Keratinocyte (primary cell): Measurements from ENCODE around the gene ELK3. TPM values are rescaled to one million over a fixed set of nuclear protein-coding genes. Genes with fewer than 3 reads are reported as not detected.

Source experiments
- DNase-seq: peaks from one replicate; pipeline ENCODE4 v3.0.0-alpha.2; 2011; ENCODE audit warnings: low read depth, missing footprints, low spot score
- FAIRE-seq: peaks from 2 replicates; lab custom pipeline; 2011; peaks lifted over from hg19 to GRCh38; lab: Jason Lieb, UNC
- H2AFZ ChIP-seq: 2 replicates; pipeline ENCODE4 v1.6.0; 2012; ENCODE audit warnings: low read length, control low read depth, inconsistent platforms; ENCODE audit not compliant: control insufficient read depth
- H3K27ac ChIP-seq: 2 replicates; pipeline ENCODE4 v1.5.1; 2011; ENCODE audit warnings: low read length; ENCODE audit not compliant: control insufficient read depth, insufficient read depth
- H3K27me3 ChIP-seq: 3 replicates; pipeline ENCODE4 v1.6.0; 2011; ENCODE audit warnings: low read length; ENCODE audit not compliant: control insufficient read depth, insufficient read depth; ENCODE audit errors: extremely low read depth
- H3K36me3 ChIP-seq, 2 experiments: 2 replicates in 1 of 2; 3 replicates in 1 of 2; pipeline ENCODE4 v1.5.1; 2011; ENCODE audit warnings: low read length in 2 of 2, mild to moderate bottlenecking in 1 of 2; ENCODE audit not compliant: control insufficient read depth in 2 of 2, insufficient read depth in 2 of 2; ENCODE audit errors: extremely low read depth in 1 of 2
- H3K4me1 ChIP-seq: 3 replicates; pipeline ENCODE4 v1.5.1; 2011; ENCODE audit warnings: low read length; ENCODE audit not compliant: control insufficient read depth, insufficient read depth; ENCODE audit errors: extremely low read depth
- H3K4me2 ChIP-seq: 3 replicates; pipeline ENCODE4 v1.6.0; 2011; ENCODE audit warnings: low read depth, low read length; ENCODE audit not compliant: control insufficient read depth, insufficient read depth; ENCODE audit errors: extremely low read depth
- H3K4me3 ChIP-seq, 3 experiments: fragments of 200-600 bp in 1 of 3; sonication (generic) in 1 of 3; 2 replicates in 2 of 3; 3 replicates in 1 of 3; pipeline ENCODE4 v1.5.1; 2011 to 2016; ENCODE audit warnings: low read length in 3 of 3, mild to moderate bottlenecking in 3 of 3, control low read depth in 2 of 3, inconsistent platforms in 1 of 3, low read depth in 1 of 3, mixed read lengths in 1 of 3, mixed run types in 1 of 3, moderate library complexity in 1 of 3; ENCODE audit not compliant: control insufficient read depth in 2 of 3, insufficient read depth in 2 of 3; ENCODE audit errors: extremely low read depth in 1 of 3
- H3K79me2 ChIP-seq: 2 replicates; pipeline ENCODE4 v1.6.0; 2012; ENCODE audit warnings: low read length; ENCODE audit not compliant: control insufficient read depth, insufficient read depth
- H3K9ac ChIP-seq: 3 replicates; pipeline ENCODE4 v1.6.0; 2011; ENCODE audit warnings: low read length; ENCODE audit not compliant: control insufficient read depth, insufficient read depth; ENCODE audit errors: extremely low read depth
- H3K9me1 ChIP-seq: 3 replicates; pipeline ENCODE4 v1.6.0; 2011; ENCODE audit warnings: low read length; ENCODE audit not compliant: control insufficient read depth, insufficient read depth; ENCODE audit errors: extremely low read depth
- H3K9me3 ChIP-seq: 2 replicates; pipeline ENCODE4 v1.5.1; 2012; ENCODE audit warnings: low read depth, low read length; ENCODE audit not compliant: control insufficient read depth
- H4K20me1 ChIP-seq: 3 replicates; pipeline ENCODE4 v1.6.0; 2011; ENCODE audit warnings: low read length; ENCODE audit not compliant: control insufficient read depth, insufficient read depth; ENCODE audit errors: extremely low read depth
- EZH2 ChIP-seq: IDR thresholded peaks from one replicate; pipeline ENCODE4 v1.6.1; 2012; ENCODE audit warnings: inconsistent platforms, mild to moderate bottlenecking, low read length, moderate library complexity
- dilution Hi-C: fragments of 300-500 bp; cut with MboI; formaldehyde crosslinking; loops from one replicate; pipeline ENCODE4 v1.7.0; 2020; ENCODE audit warnings: low sequenced_read_pairs; ENCODE audit not compliant: extremely low pct_ligation_motif_present
- polyA plus RNA-seq, 5 experiments: library from polyadenylated mRNA; depleted of rRNA in 3 of 5; stranded (reverse) in 3 of 5; stranded (forward) in 1 of 5; unstranded in 1 of 5; fragments of >200 nt; gene quantifications; 1 replicate in 1 of 5; 2 replicates in 3 of 5; 3 replicates in 1 of 5; pipeline versions ENCODE4 v1.2.1 to v1.2.3, GENCODE V29; 2011 to 2012; ENCODE audit warnings: missing spikeins in 2 of 5, low read depth in 1 of 5, low replicate concordance in 1 of 5
- TF ChIP-seq, protein P1 (sequence below), 3 experiments: IDR thresholded peaks in 1 of 3; conservative IDR thresholded peaks in 1 of 3; optimal IDR thresholded peaks in 1 of 3; 2 replicates in 2 of 3; 3 replicates in 1 of 3; pipeline versions ENCODE3 to v1.5.1; 2011; ENCODE audit warnings: low read length in 3 of 3, mild to moderate bottlenecking in 3 of 3, moderate library complexity in 2 of 3, control low read depth in 1 of 3, inconsistent platforms in 1 of 3; ENCODE audit not compliant: insufficient read depth in 2 of 3; ENCODE audit errors: extremely low read depth in 1 of 3

The ELK3 gene
- polyA plus RNA-seq, 1 donor (not counting 4 experiments of a cell fraction or from before 2014, with no cell fraction given), result 28.2 TPM

GRCh38 chr12:96255077-96255476, 60.9 kb downstream of the ELK3 start:
- TF ChIP-seq EZH2, result no peak
- TF ChIP-seq, protein P1, sequence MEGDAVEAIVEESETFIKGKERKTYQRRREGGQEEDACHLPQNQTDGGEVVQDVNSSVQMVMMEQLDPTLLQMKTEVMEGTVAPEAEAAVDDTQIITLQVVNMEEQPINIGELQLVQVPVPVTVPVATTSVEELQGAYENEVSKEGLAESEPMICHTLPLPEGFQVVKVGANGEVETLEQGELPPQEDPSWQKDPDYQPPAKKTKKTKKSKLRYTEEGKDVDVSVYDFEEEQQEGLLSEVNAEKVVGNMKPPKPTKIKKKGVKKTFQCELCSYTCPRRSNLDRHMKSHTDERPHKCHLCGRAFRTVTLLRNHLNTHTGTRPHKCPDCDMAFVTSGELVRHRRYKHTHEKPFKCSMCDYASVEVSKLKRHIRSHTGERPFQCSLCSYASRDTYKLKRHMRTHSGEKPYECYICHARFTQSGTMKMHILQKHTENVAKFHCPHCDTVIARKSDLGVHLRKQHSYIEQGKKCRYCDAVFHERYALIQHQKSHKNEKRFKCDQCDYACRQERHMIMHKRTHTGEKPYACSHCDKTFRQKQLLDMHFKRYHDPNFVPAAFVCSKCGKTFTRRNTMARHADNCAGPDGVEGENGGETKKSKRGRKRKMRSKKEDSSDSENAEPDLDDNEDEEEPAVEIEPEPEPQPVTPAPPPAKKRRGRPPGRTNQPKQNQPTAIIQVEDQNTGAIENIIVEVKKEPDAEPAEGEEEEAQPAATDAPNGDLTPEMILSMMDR (optimal IDR thresholded peaks at IDR 0.05 in 1 of 3, IDR thresholded peaks at IDR 0.05 in 1 of 3, conservative IDR thresholded peaks at IDR 0.05 in 1 of 3; ENCODE audit: extremely low read depth in 1 of 3, insufficient read depth in 2 of 3, low read length in 3 of 3), result no peak

GRCh38 chr12:96256672-96257361, 62.6 kb downstream of the ELK3 start:
- FAIRE-seq, result no peak
- peaks cover 2% of the 10 kb centered on the region for H3K9me1 ChIP-seq
- H3K9ac ChIP-seq, result no peak overlapping the region
- dilution Hi-C loops, result no loop called here
- DNase-seq, result no peak
- H3K4me1 ChIP-seq, result no peaks in the 10 kb centered on the region
- H3K27me3 ChIP-seq, result no peaks in the 10 kb centered on the region
- no peak for TF ChIP-seq EZH2
- TF ChIP-seq, protein P1 (optimal IDR thresholded peaks at IDR 0.05 in 1 of 3, IDR thresholded peaks at IDR 0.05 in 1 of 3, conservative IDR thresholded peaks at IDR 0.05 in 1 of 3; ENCODE audit: extremely low read depth in 1 of 3, insufficient read depth in 2 of 3, low read length in 3 of 3), result no peak
- no peak overlapping the region for H2AFZ ChIP-seq
- H3K4me2 ChIP-seq, result no peak overlapping the region
- no peak overlapping the region for H3K4me3 ChIP-seq
- H3K27ac ChIP-seq, result no peak overlapping the region
- H3K79me2 ChIP-seq, result peaks cover 69% of the 10 kb centered on the region
- peaks cover 8% of the 10 kb centered on the region for H4K20me1 ChIP-seq
- no peaks in the 10 kb centered on the region for H3K9me3 ChIP-seq
- H3K36me3 ChIP-seq, result peaks cover 16 to 34% of the 10 kb centered on the region in 2 experiments

More at GRCh38 chr12:96255077-96255476, 60.9 kb downstream of the ELK3 start:
- Histone ChIP-seq H3K9me1 (peaks cover 2% of the 10 kb centered on the region), H3K27me3 (no peaks in the 10 kb centered on the region), H3K4me3 (no peak overlapping the region), H3K9ac (no peak overlapping the region), H3K36me3 (peaks cover 15 to 41% of the 10 kb centered on the region in 2 experiments), H2AFZ (no peak overlapping the region), H4K20me1 (peaks cover 12% of the 10 kb centered on the region), H3K79me2 (peaks cover 83% of the 10 kb centered on the region), H3K9me3 (no peaks in the 10 kb centered on the region), H3K4me1 (no peaks in the 10 kb centered on the region), H3K4me2 (no peak overlapping the region), H3K27ac (no peak overlapping the region)
- FAIRE-seq (no peak), DNase-seq (no peak)
- dilution Hi-C loops, result no loop called here
